Stimulated activated naive CD8-positive, alpha-beta T cell treated with anti-CD3 and anti-CD28 coated beads, Interleukin-15, amount 100 ng/mL, for 72 hours (primary cell): ENCODE results near the gene TDRKH.
A peak's percentile ranks its signal among the peaks of the same experiment; 100 is the strongest.

Experiments used
- ATAC-seq: fragments of 150-1000 bp; cut with Tn5 transposase; 2 replicates; pipeline ENCODE4 v1.10.0; 2021; ENCODE audit warnings: mild to moderate bottlenecking, moderate library complexity
- DNase-seq, 2 donors: peaks; one replicate each; pipeline ENCODE4 v3.0.0; 2021 to 2022
- H3K27ac Mint-ChIP-seq, 2 donors: one replicate each; pipeline ENCODE4 v1.8.0; 2022; ENCODE audit warnings: mild to moderate bottlenecking in 2 of 2, mixed read lengths in 2 of 2, moderate library complexity in 2 of 2
- H3K27me3 Mint-ChIP-seq: one replicate; pipeline ENCODE4 v1.8.0; 2022; ENCODE audit warnings: mixed read lengths
- H3K4me1 Mint-ChIP-seq: one replicate; pipeline ENCODE4 v1.8.0; 2022; ENCODE audit warnings: mild to moderate bottlenecking, mixed read lengths
- H3K4me3 Mint-ChIP-seq, 2 donors: one replicate each; pipeline ENCODE4 v1.8.0; 2022; ENCODE audit warnings: mild to moderate bottlenecking in 2 of 2, mixed read lengths in 2 of 2, moderate library complexity in 1 of 2
- H3K9me3 Mint-ChIP-seq, 2 donors: one replicate each; pipeline ENCODE4 v1.8.0; 2022; ENCODE audit warnings: mixed read lengths in 2 of 2

TDRKH gene

GRCh38 chr1:151790071-151790939, at the start of gene TDRKH:
Gene TDRKH, minus strand, starts transcription at chr1:151790500. Its CDS starts 7,478 bp downstream, at chr1:151783022.
- Mint-ChIP-seq H3K4me3 (peak within 1 kb of the TSS; percentile 91 to 99), H3K27ac (peak within 1 kb of the TSS; percentile 77 to 96), H3K27me3 (no peaks in the 10 kb centered on the region), H3K4me1 (peaks cover 10% of the 10 kb centered on the region), H3K9me3 (no peaks in the 10 kb centered on the region)
- ATAC-seq (peak; percentile 98), DNase-seq (peak; percentile 98 to 99)

GRCh38 chr1:151839457-151840403, 49.4 kb upstream of the TDRKH start, which contains the start of gene C2CD4D:
Gene C2CD4D, minus strand, starts transcription at chr1:151839820. Its CDS starts 831 bp downstream, at chr1:151838989.
- no peaks in the 10 kb centered on the region for H3K9me3 Mint-ChIP-seq
- no peaks in the 10 kb centered on the region for H3K27me3 Mint-ChIP-seq
- H3K4me1 Mint-ChIP-seq: peaks cover 50% of the 10 kb centered on the region
- peak within 1 kb of the TSS; percentile 10 to 88 for H3K27ac Mint-ChIP-seq
- peak within 1 kb of the TSS; percentile 85 to 92 for H3K4me3 Mint-ChIP-seq
- DNase-seq (peak; percentile 68 to 77), ATAC-seq (peak; percentile 79)

- ATAC-seq (no peak), DNase-seq (no peak)
- no peaks in the 10 kb centered on the region for H3K9me3 Mint-ChIP-seq
- H3K4me3 Mint-ChIP-seq: peak overlapping the region; percentile 85 to 92
- H3K27me3 Mint-ChIP-seq: no peaks in the 10 kb centered on the region
- H3K4me1 Mint-ChIP-seq: peaks cover 56% of the 10 kb centered on the region
- H3K27ac Mint-ChIP-seq: peak overlapping the region in 1 of 2 donors; percentile 88
Measured at GRCh38 chr1:151839082-151839412, 48.7 kb upstream of the TDRKH start.

- peaks cover 62% of the 10 kb centered on the region for H3K4me1 Mint-ChIP-seq
- peak overlapping the region in 1 of 2 donors; percentile 88 for H3K27ac Mint-ChIP-seq
- H3K9me3 Mint-ChIP-seq: no peaks in the 10 kb centered on the region
- H3K4me3 Mint-ChIP-seq: peak overlapping the region; percentile 91 to 94
- ATAC-seq: peak; percentile 31
- no peaks in the 10 kb centered on the region for H3K27me3 Mint-ChIP-seq
- peak; percentile 45 to 55 for DNase-seq
Measured at GRCh38 chr1:151838222-151839081, 48.2 kb upstream of the TDRKH start.

- H3K27me3 Mint-ChIP-seq: no peaks in the 10 kb centered on the region
- peak; percentile 1 for ATAC-seq
- H3K4me3 Mint-ChIP-seq: peak overlapping the region; percentile 91 to 94
- H3K9me3 Mint-ChIP-seq: no peaks in the 10 kb centered on the region
- H3K27ac Mint-ChIP-seq: peak overlapping the region; percentile 95 to 99
- H3K4me1 Mint-ChIP-seq: peaks cover 68% of the 10 kb centered on the region
- no peak for DNase-seq
Measured at GRCh38 chr1:151837884-151838221, 47.6 kb upstream of the TDRKH start.

- H3K27ac Mint-ChIP-seq: peak overlapping the region; percentile 95 to 99
- no peaks in the 10 kb centered on the region for H3K27me3 Mint-ChIP-seq
- H3K4me1 Mint-ChIP-seq: peaks cover 75% of the 10 kb centered on the region
- no peaks in the 10 kb centered on the region for H3K9me3 Mint-ChIP-seq
- DNase-seq (peak; percentile 42 to 61), ATAC-seq (peak; percentile 54)
- H3K4me3 Mint-ChIP-seq: peak overlapping the region; percentile 91 to 94
Measured at GRCh38 chr1:151837197-151837596, 46.9 kb upstream of the TDRKH start.

- Mint-ChIP-seq H3K9me3 (no peaks in the 10 kb centered on the region), H3K4me1 (peaks cover 83% of the 10 kb centered on the region), H3K27me3 (no peaks in the 10 kb centered on the region), H3K27ac (no peak overlapping the region), H3K4me3 (no peak overlapping the region)
- ATAC-seq (no peak), DNase-seq (no peak)
Measured at GRCh38 chr1:151835596-151835995, 45.3 kb upstream of the TDRKH start.

GRCh38 chr1:151834239-151834638, 43.9 kb upstream of the TDRKH start:
- no peak overlapping the region for H3K27ac Mint-ChIP-seq
- H3K4me1 Mint-ChIP-seq: peaks cover 83% of the 10 kb centered on the region
- ATAC-seq: no peak

GRCh38 chr1:151833172-151833900, 43.0 kb upstream of the TDRKH start:
- no peak overlapping the region for H3K4me3 Mint-ChIP-seq
- ATAC-seq (no peak), DNase-seq (no peak)
- no peaks in the 10 kb centered on the region for H3K9me3 Mint-ChIP-seq
- peaks cover 86% of the 10 kb centered on the region for H3K4me1 Mint-ChIP-seq
- no peak overlapping the region for H3K27ac Mint-ChIP-seq
- no peaks in the 10 kb centered on the region for H3K27me3 Mint-ChIP-seq

More at GRCh38 chr1:151834239-151834638, 43.9 kb upstream of the TDRKH start:
- DNase-seq: no peak
- no peaks in the 10 kb centered on the region for H3K9me3 Mint-ChIP-seq
- H3K4me3 Mint-ChIP-seq: no peak overlapping the region
- H3K27me3 Mint-ChIP-seq: no peaks in the 10 kb centered on the region

- Mint-ChIP-seq H3K4me3 (no peak overlapping the region), H3K27me3 (no peaks in the 10 kb centered on the region), H3K27ac (no peak overlapping the region), H3K9me3 (no peaks in the 10 kb centered on the region), H3K4me1 (peaks cover 89% of the 10 kb centered on the region)
- ATAC-seq: no peak
- DNase-seq: no peak
Measured at GRCh38 chr1:151832318-151832980, 42.1 kb upstream of the TDRKH start.

GRCh38 chr1:151831605-151832004, 41.3 kb upstream of the TDRKH start, which contains the start of gene RORC:
Gene RORC, minus strand, starts transcription at chr1:151831802. Its CDS starts 38 bp downstream, at chr1:151831764.
- no peak for ATAC-seq
- Mint-ChIP-seq H3K27me3 (no peaks in the 10 kb centered on the region), H3K9me3 (no peaks in the 10 kb centered on the region), H3K27ac (peak within 1 kb of the TSS in 1 of 2 donors; percentile 79), H3K4me3 (no peak within 1 kb of the TSS), H3K4me1 (peaks cover 86% of the 10 kb centered on the region)
- DNase-seq: no peak

GRCh38 chr1:151831256-151831591, 40.9 kb upstream of the TDRKH start:
- peak overlapping the region in 1 of 2 donors; percentile 79 for H3K27ac Mint-ChIP-seq
- H3K4me1 Mint-ChIP-seq: peaks cover 86% of the 10 kb centered on the region
- no peak for DNase-seq
- no peak overlapping the region for H3K4me3 Mint-ChIP-seq
- no peaks in the 10 kb centered on the region for H3K9me3 Mint-ChIP-seq
- H3K27me3 Mint-ChIP-seq: no peaks in the 10 kb centered on the region
- ATAC-seq: no peak

- no peak overlapping the region for H3K4me3 Mint-ChIP-seq
Measured at GRCh38 chr1:151830055-151830454, 39.8 kb upstream of the TDRKH start.

More at GRCh38 chr1:151830055-151830454, 39.8 kb upstream of the TDRKH start:
- DNase-seq: no peak
- no peak for ATAC-seq
- H3K27ac Mint-ChIP-seq: peak overlapping the region in 1 of 2 donors; percentile 9
- H3K9me3 Mint-ChIP-seq: no peaks in the 10 kb centered on the region
- no peaks in the 10 kb centered on the region for H3K27me3 Mint-ChIP-seq
- H3K4me1 Mint-ChIP-seq: peaks cover 95% of the 10 kb centered on the region
